Skin of body (tissue), 2 donors: ENCODE measurements around the gene ARHGEF17. TPM values are rescaled to one million over a fixed set of nuclear protein-coding genes. Genes with fewer than 3 reads are reported as not detected.

ENCODE experiments used
- DNase-seq: peaks from one replicate; lab custom pipeline; 2025; lab: John Stamatoyannopoulos, UW
- total RNA-seq: library from RNA; depleted of rRNA; stranded (reverse); fragments of >200 nt; gene quantifications from one replicate; pipeline ENCODE4 v1.2.3, GENCODE V29; 2014

Gene ARHGEF17
- total RNA-seq, 1 donor from 2014 or later: 20.9 TPM

DNA sequence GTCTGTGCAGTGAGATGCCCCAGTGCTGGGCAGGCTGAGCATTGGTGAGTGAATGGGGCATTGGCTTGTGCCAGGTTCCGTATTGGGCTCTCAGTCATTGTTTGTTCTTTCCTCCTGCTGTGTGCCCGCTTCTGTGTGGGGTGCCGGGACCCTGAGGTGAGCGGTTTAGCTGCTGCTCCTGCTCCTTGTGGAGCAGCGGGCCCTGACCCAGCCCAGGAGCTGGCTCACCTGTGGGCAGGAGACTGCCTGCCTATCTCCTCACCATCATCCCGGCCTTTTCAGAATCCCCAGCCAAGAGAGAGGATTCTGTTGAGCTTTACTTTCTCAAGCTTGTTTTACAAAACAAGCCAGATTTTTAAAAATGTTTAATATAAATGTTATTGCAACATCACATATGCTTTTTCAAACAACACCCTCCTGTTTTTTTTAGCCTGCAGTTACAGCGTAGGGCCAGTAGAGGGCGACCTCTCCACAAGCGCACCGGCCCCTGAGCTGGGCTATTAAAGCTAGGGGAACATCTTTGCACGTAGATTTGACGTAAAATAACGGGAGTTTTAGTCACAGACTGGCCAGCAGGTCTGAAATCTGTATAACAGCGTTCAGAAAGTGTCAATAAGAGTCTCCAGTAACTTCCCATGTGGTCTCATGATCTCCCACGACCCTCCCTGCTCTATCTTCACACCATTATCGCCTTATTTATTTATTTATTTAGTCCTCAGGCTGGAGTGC, 43.0 kb downstream of the ARHGEF17 start:
- peak; percentile 78 for DNase-seq

DNA sequence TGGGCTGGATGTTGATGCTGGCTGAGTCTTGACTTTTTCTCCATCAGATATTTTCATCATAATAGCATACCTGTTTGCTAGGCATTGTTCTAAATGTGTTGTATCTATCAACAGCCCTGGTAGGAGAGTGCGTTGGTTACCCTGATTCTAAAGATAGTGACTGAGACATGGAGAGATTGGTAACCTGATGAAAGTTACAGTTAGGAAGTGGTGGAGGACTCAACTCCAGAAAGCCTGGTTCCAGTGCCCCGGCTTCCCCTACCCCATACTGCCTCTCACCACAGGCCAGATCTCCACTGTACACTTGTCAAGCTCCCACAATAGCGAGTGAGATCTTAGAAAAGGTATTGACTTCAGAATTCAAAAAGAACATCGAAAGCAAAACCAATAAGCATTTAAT, 45.3 kb downstream of the ARHGEF17 start:
- DNase-seq: no peak

DNA sequence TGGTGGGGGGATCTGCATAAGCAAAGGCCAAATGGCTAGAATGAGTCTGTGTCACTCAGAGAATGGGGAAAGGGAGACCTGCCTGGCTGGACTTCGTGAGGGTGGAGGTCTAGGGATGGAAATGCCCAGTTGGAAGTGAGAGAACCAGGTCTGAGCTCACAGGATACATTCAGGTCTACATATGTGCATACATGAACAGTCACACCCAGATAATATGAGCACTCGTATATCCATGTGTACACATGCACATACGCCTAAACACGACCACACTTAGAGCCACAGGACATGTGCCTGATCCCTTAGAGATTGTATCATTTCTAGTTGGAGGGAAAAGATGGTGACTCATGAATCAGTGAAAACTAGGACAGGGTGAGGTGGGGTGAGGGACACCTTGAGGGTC, 47.0 kb downstream of the ARHGEF17 start:
- no peak for DNase-seq

DNA sequence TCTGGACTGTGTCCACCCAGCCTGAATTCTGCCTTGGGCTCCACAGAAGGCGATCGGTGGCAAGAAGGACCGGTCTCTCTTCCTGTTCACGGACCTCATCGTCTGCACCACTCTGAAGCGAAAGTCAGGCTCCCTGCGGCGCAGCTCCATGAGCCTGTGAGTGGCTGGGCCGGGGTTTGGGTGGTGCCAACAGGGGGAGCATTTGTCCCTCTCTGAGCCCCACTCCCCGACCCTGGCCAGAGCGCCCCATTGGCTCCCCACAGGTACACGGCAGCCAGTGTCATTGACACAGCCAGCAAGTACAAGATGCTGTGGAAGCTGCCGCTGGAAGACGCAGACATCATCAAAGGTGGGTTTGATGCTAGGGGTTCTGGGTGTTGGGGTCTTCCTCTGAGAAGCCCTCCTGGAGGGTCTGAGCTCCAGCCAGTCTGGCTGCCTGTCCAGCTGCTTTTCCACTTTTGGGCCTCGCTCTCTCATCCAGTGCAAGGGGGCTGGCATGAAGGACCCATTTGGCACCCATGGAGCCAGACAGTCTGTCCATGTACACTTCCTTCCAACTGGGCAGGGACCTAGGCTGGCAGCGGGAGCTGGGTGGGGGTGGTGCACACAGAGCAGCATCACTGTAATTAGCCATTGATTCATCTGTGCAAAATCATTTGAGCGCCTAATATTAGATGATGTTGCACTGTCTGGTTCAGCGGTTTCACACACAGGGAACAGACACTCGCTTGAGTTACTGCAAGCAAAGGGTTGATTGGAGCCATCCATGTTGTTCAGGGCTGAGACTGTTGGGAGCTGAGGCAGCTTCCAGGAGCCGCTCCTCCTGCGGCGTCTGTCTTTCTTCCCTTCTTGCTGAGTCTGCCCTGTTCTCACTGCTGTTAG, 49.1 kb downstream of the ARHGEF17 start:
- no peak for DNase-seq

DNA sequence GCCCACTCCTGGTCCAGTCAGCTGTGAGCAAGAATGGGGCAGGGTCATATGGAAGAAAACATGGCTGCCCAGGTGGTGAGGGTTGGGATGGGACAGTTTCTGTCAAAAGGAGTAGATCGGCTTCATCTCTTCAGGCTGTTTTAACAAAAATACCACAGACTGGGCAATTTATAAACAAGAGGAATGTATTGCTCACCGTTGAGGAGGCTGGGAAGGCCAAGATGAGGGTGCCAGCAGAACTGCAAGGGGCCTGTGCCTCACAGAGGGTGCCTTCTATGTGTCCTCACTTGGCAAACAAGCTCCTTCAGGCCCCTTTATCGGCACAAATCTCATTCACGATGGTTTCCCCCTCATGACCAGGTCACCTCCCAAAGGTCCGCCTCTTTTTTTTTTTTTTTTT, 50.0 kb downstream of the ARHGEF17 start:
- no peak for DNase-seq

DNA sequence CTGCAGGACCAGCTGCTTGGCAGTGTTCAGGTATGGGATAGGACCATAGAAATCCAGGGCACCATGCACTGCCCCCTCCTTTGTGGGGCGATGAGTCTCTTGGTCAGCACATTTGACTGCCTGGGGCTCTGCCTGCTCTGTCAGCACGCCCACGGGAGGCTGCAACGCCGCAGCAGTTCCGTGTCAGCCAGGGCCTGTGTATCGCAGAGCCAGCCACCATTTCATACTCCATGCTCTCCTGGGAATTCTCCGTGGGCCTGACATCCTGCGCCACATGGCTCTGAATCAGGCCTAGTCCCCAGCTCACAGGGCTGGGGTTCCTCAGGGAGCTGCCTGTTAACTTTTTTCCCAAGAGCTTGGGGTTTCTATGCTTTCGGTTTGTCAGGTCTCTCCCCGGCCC, 51.3 kb downstream of the ARHGEF17 start:
- no peak for DNase-seq

DNA sequence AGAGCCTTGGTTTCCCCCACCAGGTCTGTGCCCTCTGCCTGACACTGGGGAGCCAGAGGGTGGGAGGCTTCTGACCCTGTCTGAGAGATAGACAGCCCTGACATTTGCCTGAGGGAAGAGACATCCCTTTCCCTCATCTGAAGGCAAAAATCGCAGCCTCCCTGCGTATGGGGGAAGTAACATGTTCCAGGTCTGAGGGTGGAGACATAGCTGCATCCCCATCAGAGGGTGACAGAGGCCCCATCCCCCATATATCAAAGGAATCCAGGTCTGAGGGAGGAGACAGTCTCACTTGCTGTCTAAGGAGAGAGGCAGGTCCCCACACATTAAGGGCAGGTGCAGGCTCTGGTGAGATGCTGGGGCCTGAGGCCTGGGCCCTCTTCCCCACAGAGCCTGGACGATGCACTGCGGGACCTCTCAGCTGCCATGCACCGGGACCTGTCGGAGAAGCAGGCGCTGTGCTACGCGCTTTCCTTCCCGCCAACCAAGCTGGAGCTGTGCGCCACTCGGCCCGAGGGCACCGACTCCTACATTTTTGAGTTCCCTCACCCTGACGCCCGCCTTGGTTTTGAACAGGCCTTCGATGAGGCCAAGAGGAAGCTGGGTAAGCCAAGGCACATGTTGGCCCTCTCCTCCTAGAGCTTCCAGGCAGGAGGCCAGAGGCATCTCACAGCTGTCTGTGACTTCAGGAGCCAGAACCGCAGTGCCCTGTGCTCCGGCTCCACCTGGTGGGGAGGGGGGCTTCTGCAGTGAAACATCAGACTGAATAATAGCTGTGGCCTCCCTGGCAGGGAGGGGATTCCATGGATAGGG, 52.1 kb downstream of the ARHGEF17 start:
- no peak for DNase-seq

DNA sequence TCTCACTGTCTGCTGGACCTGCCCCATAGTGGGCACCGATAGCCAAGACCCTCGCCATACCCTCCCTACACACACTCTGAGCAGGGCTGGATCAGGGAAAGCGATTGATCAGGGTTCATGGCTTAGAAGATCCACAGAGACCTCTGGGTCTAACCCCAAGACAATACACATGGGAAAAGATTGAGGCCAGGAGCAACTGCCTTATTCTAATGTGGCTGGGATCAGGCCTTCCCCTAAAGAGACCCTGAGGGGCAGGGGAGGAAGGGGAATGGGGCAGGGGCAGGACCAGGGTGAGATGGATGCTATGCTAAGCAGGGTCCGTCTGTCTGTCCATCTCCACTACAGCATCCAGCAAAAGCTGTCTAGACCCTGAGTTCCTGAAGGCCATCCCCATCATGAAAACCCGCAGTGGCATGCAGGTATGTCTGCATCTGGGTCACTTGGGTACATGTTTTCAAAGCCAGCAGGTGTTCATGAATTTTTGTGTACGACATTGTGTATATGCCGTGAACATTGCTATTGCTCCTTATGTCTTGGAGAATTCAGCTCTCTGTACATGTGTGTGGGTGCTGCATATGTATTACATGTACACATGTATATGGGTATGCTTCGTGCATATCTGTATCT, 52.8 kb downstream of the ARHGEF17 start:
- DNase-seq: no peak

DNA sequence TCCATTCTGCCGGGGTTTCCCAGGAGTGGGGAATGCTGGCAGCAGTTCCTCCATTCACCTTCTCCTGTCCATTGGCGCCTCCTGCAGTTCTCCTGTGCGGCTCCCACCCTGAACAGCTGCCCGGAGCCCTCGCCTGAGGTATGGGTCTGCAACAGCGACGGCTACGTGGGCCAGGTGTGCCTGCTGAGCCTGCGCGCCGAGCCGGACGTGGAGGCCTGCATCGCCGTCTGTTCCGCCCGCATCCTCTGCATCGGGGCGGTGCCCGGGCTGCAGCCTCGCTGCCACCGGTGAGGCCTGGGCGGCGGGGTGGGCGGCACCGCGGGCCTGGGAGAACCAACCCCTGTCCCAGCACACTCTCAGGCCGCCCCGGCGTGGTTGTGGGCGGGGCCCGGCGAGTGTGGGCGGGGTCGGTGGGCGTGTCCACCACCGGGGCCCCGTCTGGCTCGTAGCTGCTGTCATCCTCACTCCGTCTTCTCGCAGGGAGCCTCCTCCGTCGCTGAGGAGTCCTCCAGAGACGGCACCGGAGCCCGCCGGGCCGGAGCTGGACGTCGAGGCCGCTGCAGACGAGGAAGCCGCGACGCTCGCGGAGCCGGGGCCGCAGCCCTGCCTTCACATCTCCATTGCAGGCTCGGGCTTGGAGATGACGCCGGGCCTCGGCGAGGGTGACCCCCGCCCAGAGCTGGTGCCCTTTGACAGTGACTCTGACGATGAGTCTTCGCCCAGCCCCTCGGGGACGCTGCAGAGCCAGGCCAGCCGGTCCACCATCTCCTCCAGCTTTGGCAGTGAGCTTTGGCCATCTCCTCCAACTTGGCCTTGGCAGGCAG, 54.1 kb downstream of the ARHGEF17 start:
- no peak for DNase-seq

DNA sequence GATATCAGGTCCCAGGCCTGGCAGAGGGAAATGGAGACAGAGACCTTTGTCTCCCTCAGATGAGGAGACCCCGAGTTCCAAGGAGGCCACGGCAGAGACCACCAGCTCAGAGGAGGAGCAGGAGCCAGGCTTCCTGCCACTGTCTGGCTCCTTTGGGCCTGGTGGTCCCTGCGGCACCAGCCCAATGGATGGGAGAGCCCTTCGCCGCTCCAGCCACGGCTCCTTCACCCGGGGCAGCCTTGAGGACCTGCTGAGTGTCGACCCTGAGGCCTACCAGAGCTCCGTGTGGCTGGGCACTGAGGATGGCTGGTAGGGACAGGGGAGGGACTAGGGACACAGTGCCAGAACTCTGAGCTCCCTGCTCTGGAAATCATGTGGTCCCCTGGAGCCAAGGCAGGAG, 55.1 kb downstream of the ARHGEF17 start:
- no peak for DNase-seq

DNA sequence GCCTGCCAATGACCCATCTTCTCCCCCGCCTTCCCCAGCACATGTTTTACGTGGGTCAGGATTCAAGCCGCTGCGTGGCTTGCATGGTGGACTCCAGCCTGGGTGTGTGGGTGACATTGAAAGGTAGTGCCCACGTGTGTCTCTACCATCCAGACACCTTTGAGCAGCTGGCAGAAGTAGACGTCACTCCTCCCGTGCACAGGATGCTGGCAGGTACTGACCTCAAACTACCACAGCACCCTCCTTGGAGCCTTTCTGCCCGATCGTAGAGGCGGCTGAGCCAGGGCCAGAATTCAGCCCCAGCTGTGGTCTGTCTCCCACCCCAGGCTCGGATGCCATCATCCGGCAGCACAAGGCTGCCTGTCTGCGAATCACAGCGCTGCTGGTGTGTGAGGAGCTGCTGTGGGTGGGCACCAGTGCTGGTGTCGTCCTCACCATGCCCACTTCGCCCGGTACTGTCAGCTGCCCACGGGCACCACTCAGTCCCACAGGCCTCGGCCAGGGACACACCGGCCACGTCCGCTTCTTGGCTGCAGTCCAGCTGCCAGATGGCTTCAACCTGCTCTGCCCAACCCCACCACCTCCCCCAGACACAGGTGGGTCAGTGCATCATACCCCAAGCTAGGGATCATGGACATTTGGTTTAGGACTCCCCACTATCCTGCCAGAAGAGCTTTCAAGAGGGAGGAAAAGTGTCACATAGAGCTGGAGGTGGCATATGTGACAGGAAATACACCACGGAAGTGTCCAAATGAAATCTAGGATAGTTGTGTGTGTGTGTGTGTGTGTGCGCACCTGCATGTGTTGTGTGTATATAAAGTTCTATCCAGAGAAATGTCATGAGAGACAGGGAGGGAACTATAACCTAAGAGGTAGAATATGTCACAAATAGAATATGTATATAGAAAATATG, 57.5 kb downstream of the ARHGEF17 start:
- no peak for DNase-seq

DNA sequence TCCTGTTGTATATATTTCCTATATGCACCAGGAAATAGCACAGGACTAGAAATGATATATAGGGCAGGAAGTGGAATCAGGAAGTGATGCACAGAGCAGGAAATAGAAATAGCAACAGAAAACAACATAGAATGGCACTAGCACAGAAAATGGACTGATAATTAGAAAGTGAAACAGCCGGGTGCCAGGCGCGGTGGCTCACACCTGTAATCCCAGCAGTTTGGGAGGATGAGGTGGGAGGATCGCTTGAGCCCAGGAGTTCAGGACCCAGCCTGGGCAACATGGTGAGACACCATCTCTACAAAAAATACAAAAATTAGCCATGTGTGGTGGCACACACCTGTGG, 58.2 kb downstream of the ARHGEF17 start:
- no peak for DNase-seq

DNA sequence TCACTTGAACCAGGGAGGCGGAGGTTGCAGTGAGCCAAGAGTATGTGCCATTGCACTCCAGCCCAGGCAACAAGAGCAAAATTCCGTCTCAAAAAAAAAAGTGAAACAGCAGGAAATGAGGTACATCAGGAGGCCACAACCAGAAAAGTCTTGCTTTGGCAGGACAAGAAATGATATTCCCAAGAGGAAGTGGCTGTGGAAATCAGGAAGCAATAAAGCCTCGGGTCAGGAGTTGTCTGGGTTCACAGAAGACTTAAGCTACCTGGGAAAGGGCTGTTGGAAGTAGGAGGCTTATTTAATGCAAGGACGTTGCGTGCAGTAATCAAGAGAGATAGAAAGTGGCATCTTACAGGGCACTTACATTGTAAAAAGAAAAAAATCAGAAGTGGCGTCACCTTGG, 58.9 kb downstream of the ARHGEF17 start:
- no peak for DNase-seq

DNA sequence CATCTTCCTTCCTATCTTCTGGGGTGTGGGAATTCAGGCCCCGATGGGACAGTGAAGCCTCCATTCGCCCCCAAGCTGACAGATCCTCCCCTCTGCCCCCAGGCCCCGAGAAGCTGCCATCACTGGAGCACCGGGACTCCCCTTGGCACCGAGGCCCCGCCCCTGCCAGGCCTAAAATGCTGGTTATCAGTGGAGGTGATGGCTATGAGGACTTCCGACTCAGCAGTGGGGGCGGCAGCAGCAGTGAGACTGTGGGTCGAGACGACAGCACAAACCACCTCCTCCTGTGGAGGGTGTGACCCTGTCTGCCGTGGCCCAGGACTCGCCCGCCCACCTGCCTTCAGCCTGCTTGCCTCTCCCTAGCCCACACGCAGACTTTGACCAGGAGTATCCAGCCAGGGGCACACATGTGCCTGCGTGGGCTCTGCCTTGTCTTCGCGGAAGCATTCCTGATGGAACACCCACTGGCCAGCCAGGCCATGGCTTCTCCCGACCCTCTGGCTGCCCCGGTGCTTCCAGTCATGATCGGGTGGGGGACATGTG, 59.5 kb downstream of the ARHGEF17 start:
- no peak for DNase-seq

DNA sequence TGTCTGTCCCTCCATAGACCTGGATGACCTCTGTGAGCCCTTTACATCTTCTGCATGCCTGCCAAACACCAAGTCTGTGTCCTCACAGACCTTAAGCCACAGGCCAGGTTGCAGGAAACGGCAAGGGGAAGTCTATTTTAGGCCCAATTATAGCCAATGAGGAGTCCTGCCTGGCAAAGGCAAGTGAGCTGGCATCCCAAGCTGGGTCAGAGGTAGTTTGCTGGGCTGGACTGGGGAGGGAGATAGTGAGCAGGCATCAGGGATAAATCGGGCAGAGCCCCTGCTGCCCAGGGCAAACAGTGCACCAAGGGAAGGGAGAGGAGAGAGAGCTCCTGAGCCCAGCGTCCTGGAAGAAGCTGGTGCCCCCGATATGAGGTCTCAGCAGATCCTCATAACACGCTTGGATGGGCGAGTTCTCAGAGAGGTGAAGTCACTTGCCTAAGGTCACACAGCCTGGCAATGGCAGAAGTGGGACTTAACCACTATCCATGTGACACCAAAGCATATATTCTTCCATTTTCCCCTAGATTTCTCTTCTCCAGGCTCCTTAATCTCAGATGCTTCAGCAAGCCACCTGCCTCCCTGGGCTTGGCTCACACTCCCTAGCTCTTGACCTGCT, 64.4 kb downstream of the ARHGEF17 start:
- DNase-seq: no peak

DNA sequence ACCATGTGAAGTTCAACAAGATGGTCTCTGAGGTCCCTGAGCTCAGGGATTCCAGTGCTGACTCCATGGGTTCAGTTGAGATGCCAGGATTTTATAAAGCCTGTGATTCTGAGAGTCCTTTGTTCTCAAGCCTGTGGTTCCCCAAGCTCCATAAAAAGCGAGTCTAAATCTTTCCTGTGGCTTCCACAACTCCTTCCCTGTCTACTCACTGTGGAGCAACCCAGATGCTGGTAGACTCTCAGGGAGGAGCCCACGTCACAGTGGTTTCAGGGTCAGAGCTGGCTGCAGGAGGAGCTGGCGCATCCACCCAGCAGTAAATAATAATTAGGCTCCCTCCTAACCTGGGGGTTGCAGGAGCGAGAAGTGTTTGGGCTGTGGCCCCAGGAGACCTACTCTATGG, 66.1 kb downstream of the ARHGEF17 start:
- DNase-seq: no peak

DNA sequence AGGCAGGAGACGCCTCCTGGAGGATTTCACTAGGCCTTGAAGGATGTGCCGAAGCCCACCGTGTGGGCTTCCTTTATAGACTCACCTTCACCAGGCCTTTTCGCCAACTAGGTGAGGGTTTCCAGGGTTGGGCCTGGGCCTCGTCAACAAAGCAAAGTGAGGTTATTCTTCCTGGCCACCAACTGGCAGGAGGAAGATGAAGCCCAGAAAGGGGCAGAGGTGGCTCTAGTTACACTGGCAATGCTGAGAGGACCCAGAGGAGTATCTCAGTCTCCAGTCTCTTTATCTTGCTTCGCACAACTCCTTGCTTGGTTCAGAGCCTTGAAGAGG, 67.7 kb downstream of the ARHGEF17 start:
- DNase-seq: no peak

DNA sequence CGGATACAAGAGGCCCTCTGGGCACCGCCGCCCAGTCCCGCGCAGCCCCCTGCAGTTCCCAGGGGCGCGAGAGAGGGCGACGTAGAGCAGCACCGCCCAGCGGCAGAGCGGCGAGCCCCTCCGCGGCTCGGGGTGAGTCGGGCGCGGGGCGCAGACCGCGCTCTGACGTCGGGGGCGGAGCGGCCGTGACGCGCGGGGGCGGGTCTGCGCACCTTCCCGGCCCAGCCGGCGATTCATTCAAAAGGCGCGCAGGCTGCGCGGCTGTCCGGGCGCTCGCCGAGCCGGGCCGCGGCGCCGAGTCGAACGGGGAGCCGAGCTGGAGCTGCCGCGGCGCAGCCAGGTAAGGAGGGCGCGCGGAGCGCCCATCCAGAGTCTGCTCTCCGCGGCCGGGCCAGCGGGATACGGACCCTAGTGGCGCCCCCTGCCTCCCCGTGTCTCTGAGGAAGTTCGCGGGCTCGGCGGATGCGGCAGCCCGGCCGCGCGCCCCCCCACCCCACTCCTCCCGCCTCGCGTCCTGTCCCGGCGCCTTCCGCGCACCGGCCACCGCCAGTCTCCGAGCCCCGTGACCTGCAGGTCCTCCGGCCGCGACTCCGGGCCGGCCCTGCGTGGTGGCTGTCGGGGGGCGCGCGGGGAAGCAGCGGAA, 68.2 kb downstream of the ARHGEF17 start, which contains the start of gene RELT:
TSS of gene RELT (plus strand) at position 240 of the 643 bp plus-strand sequence. CDS start 12,738 bp downstream, outside the sequence.
- DNase-seq: peak; percentile 82
